Astrocyte (in vitro differentiated cells and primary cell): ENCODE measurements around the gene SZRD1. TPM values are rescaled to one million over a fixed set of nuclear protein-coding genes. Genes with fewer than 3 reads are reported as not detected.

ENCODE experiments used
- DNase-seq: peaks from one replicate; pipeline ENCODE4 v3.0.0-alpha.2; 2010; ENCODE audit warnings: low read depth
- FAIRE-seq: peaks from 2 replicates; lab custom pipeline; 2011; peaks lifted over from hg19 to GRCh38; lab: Jason Lieb, UNC
- H2AFZ ChIP-seq: 2 replicates; pipeline ENCODE4 v1.6.0; 2012; ENCODE audit warnings: low read depth, low read length, inconsistent platforms
- H3K27ac ChIP-seq: 2 replicates; pipeline ENCODE4 v1.5.1; 2011; ENCODE audit warnings: low read depth, low read length, inconsistent platforms
- H3K27me3 ChIP-seq: 2 replicates; pipeline ENCODE4 v1.6.0; 2011; ENCODE audit warnings: low read length, inconsistent platforms; ENCODE audit not compliant: insufficient read depth
- H3K36me3 ChIP-seq: 2 replicates; pipeline ENCODE4 v1.5.1; 2011; ENCODE audit warnings: low read length, inconsistent platforms; ENCODE audit not compliant: insufficient read depth
- H3K4me1 ChIP-seq: 2 replicates; pipeline ENCODE4 v1.5.1; 2011; ENCODE audit warnings: low read length, inconsistent platforms; ENCODE audit not compliant: insufficient read depth
- H3K4me2 ChIP-seq: 2 replicates; pipeline ENCODE4 v1.6.0; 2012; ENCODE audit warnings: low read length, inconsistent platforms
- H3K4me3 ChIP-seq: 2 replicates; pipeline ENCODE4 v1.5.1; 2011; ENCODE audit warnings: low read depth, mild to moderate bottlenecking, low read length, inconsistent platforms; ENCODE audit not compliant: insufficient read depth
- H3K79me2 ChIP-seq: 2 replicates; pipeline ENCODE4 v1.6.0; 2012; ENCODE audit warnings: mild to moderate bottlenecking, low read length, inconsistent platforms; ENCODE audit not compliant: insufficient read depth
- H3K9ac ChIP-seq: 2 replicates; pipeline ENCODE4 v1.6.0; 2012; ENCODE audit warnings: mild to moderate bottlenecking, low read length, inconsistent platforms
- H3K9me3 ChIP-seq: 2 replicates; pipeline ENCODE4 v1.5.1; 2012; ENCODE audit warnings: low read depth, mild to moderate bottlenecking, low read length, inconsistent platforms; ENCODE audit not compliant: insufficient read depth
- H4K20me1 ChIP-seq: 2 replicates; pipeline ENCODE4 v1.6.0; 2012; ENCODE audit warnings: low read length, inconsistent platforms; ENCODE audit not compliant: insufficient read depth
- H3K27ac Mint-ChIP-seq: one replicate; pipeline ENCODE4 v1.8.0; 2021; ENCODE audit warnings: mild to moderate bottlenecking, mixed read lengths; ENCODE audit not compliant: unreplicated experiment
- H3K27me3 Mint-ChIP-seq: one replicate; pipeline ENCODE4 v1.8.0; 2021; ENCODE audit warnings: low read depth, mixed read lengths; ENCODE audit not compliant: unreplicated experiment
- H3K36me3 Mint-ChIP-seq: one replicate; pipeline ENCODE4 v1.8.0; 2021; ENCODE audit warnings: low read depth, mixed read lengths; ENCODE audit not compliant: unreplicated experiment
- H3K4me1 Mint-ChIP-seq: one replicate; pipeline ENCODE4 v1.8.0; 2021; ENCODE audit warnings: low read depth, mixed read lengths; ENCODE audit not compliant: unreplicated experiment
- H3K4me3 Mint-ChIP-seq: one replicate; pipeline ENCODE4 v1.8.0; 2021; ENCODE audit warnings: mild to moderate bottlenecking, moderate library complexity, mixed read lengths; ENCODE audit not compliant: unreplicated experiment
- H3K9me3 Mint-ChIP-seq: one replicate; pipeline ENCODE4 v1.8.0; 2021; ENCODE audit warnings: mild to moderate bottlenecking, mixed read lengths; ENCODE audit not compliant: unreplicated experiment
- EZH2 ChIP-seq: IDR thresholded peaks from 2 replicates; pipeline ENCODE4 v1.6.1; 2012; ENCODE audit warnings: mild to moderate bottlenecking, low read length, inconsistent platforms; ENCODE audit not compliant: insufficient read depth
- total RNA-seq: library from RNA; stranded (reverse); gene quantifications from 2 replicates; pipeline ENCODE4 v1.2.1, GENCODE V29; 2021
- TF ChIP-seq, protein P1 (sequence below): IDR thresholded peaks from 2 replicates; pipeline ENCODE4 v1.5.1; 2011; ENCODE audit warnings: low read depth, mild to moderate bottlenecking, inconsistent platforms, low read length, moderate library complexity; ENCODE audit not compliant: insufficient read depth

The SZRD1 gene
- total RNA-seq, 1 donor from 2014 or later = 165 TPM

DNA sequence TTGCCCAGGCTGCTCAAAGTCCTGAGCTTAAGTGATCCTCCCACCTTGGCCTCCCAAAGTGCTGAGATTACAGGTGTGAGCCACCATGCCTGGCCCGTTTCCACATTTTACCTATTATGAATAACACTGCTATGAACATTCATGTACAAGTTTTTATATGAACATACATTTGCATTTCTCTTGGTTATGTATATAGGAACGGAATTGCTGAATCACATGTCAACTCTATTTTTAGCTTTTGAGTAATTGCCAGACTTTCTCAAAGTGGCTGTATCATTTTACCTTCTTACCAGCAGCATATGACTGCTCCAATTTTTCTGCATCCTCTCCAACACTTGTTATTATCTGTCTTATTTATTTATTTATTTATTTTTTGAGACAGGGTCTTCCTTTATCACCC is 67.5 kb downstream of the SZRD1 start:
- Histone ChIP-seq H3K27ac (no peak overlapping the region), H3K27me3 (peaks cover 5% of the 10 kb centered on the region), H3K9ac (no peak overlapping the region), H3K79me2 (no peaks in the 10 kb centered on the region), H3K4me2 (no peak overlapping the region), H3K4me1 (no peaks in the 10 kb centered on the region), H2AFZ (no peak overlapping the region), H3K36me3 (no peaks in the 10 kb centered on the region), H4K20me1 (no peaks in the 10 kb centered on the region), H3K9me3 (no peaks in the 10 kb centered on the region), H3K4me3 (no peak overlapping the region)
- no peaks in the 10 kb centered on the region for H3K4me1 Mint-ChIP-seq
- TF ChIP-seq EZH2 = no peak
- TF ChIP-seq, protein P1, sequence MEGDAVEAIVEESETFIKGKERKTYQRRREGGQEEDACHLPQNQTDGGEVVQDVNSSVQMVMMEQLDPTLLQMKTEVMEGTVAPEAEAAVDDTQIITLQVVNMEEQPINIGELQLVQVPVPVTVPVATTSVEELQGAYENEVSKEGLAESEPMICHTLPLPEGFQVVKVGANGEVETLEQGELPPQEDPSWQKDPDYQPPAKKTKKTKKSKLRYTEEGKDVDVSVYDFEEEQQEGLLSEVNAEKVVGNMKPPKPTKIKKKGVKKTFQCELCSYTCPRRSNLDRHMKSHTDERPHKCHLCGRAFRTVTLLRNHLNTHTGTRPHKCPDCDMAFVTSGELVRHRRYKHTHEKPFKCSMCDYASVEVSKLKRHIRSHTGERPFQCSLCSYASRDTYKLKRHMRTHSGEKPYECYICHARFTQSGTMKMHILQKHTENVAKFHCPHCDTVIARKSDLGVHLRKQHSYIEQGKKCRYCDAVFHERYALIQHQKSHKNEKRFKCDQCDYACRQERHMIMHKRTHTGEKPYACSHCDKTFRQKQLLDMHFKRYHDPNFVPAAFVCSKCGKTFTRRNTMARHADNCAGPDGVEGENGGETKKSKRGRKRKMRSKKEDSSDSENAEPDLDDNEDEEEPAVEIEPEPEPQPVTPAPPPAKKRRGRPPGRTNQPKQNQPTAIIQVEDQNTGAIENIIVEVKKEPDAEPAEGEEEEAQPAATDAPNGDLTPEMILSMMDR = no peak
- no peaks in the 10 kb centered on the region for H3K9me3 Mint-ChIP-seq
- H3K4me3 Mint-ChIP-seq = no peak overlapping the region
- H3K27me3 Mint-ChIP-seq = peaks cover 13% of the 10 kb centered on the region
- FAIRE-seq (no peak), DNase-seq (no peak)
- no peaks in the 10 kb centered on the region for H3K36me3 Mint-ChIP-seq
- H3K27ac Mint-ChIP-seq = no peak overlapping the region

DNA sequence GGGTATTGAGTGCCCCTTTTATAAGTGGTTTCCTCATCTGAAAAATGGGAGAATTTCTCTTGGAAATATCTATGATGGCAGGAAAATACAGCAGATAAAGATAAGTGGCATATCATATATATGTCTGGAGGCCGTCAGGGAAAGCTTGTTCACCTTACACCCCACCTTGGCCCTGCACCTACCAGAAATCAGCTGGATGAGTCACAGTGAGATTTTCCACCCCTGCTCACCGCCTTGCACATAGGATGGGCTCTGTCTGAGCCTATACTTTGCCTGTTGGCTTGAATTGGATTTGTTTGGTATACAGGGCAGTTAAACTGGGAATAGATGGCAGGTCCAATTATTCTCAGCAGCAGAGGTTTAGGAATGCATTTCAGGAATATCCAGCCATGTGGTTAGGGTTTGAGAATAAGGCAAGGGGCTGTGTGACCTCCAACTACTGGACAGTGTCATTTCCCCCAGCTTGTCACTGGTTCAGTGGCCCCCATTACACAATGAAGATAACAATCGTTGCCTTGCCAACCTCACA is 70.0 kb downstream of the SZRD1 start, which contains the start of gene SPATA21:
TSS of gene SPATA21 (minus strand) at position 479 of the 529 bp plus-strand sequence. CDS start 6,053 bp downstream, outside the sequence.
- peaks cover 15% of the 10 kb centered on the region for H3K79me2 ChIP-seq
- TF ChIP-seq, protein P1 = no peak
- TF ChIP-seq EZH2 = no peak
- no peak within 1 kb of the TSS for H3K4me3 Mint-ChIP-seq
- peaks cover 9% of the 10 kb centered on the region for H3K27me3 Mint-ChIP-seq
- no peaks in the 10 kb centered on the region for H3K36me3 Mint-ChIP-seq
- FAIRE-seq = no peak
- no peak for DNase-seq
- no peak within 1 kb of the TSS for H2AFZ ChIP-seq
- no peak within 1 kb of the TSS for H3K9ac ChIP-seq
- no peaks in the 10 kb centered on the region for H3K36me3 ChIP-seq
- H3K27ac Mint-ChIP-seq = no peak within 1 kb of the TSS
- H3K4me1 Mint-ChIP-seq = no peaks in the 10 kb centered on the region
- H3K9me3 Mint-ChIP-seq = no peaks in the 10 kb centered on the region
- H4K20me1 ChIP-seq = peaks cover under 1% of the 10 kb centered on the region
- no peak within 1 kb of the TSS for H3K4me3 ChIP-seq
- no peaks in the 10 kb centered on the region for H3K9me3 ChIP-seq
- H3K27me3 ChIP-seq = no peaks in the 10 kb centered on the region
- no peak within 1 kb of the TSS for H3K4me2 ChIP-seq
- no peaks in the 10 kb centered on the region for H3K4me1 ChIP-seq
- H3K27ac ChIP-seq = no peak within 1 kb of the TSS

DNA sequence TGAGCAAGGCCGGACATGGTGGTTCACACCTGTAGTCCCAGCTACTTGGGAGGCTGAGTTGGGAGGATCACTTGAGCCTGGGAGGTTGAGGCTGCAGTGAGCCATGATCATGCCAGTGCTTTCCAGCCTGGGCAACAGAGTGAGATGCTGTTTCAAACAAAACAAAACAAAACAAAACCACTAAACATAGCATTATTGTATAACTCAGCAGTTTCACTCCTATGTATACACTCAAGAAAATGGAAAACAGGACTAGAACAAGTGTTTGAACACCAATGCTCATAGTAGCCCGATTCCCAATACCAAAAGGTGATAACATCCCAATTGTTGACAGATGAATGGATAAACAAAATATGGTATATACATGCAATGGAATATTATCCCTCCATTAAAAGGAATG is 71.5 kb downstream of the SZRD1 start:
- Mint-ChIP-seq H3K9me3 (no peaks in the 10 kb centered on the region), H3K27me3 (peaks cover 2% of the 10 kb centered on the region), H3K36me3 (peaks cover 3% of the 10 kb centered on the region), H3K4me3 (no peak overlapping the region), H3K27ac (no peak overlapping the region), H3K4me1 (peaks cover 4% of the 10 kb centered on the region)
- no peak for FAIRE-seq
- Histone ChIP-seq H3K9ac (no peak overlapping the region), H3K27ac (no peak overlapping the region), H3K4me3 (no peak overlapping the region), H3K4me2 (no peak overlapping the region), H2AFZ (no peak overlapping the region), H3K79me2 (peaks cover 30% of the 10 kb centered on the region), H3K4me1 (no peaks in the 10 kb centered on the region), H3K27me3 (no peaks in the 10 kb centered on the region), H3K36me3 (peaks cover 3% of the 10 kb centered on the region), H3K9me3 (no peaks in the 10 kb centered on the region), H4K20me1 (peaks cover 15% of the 10 kb centered on the region)
- no peak for DNase-seq
- TF ChIP-seq, protein P1 = no peak
- no peak for TF ChIP-seq EZH2
